D721Med (cell line): ENCODE data around the gene NARF.

Experiments used
- DNase-seq: peaks from one replicate; pipeline ENCODE4 v3.0.0; 2011; ENCODE audit warnings: low spot score; ENCODE audit not compliant: insufficient read length
- FAIRE-seq: peaks from 2 replicates; lab custom pipeline; 2011; peaks lifted over from hg19 to GRCh38; lab: Jason Lieb, UNC
- CTCF ChIP-seq: IDR thresholded peaks from 2 replicates; pipeline ENCODE4 v1.5.1; 2012; ENCODE audit warnings: mild to moderate bottlenecking, control low read depth; ENCODE audit not compliant: insufficient read depth; ENCODE audit errors: missing control alignments

The NARF gene

GRCh38 chr17:82489117-82489516, 30.6 kb downstream of the NARF start:
- DNase-seq = no peak
- TF ChIP-seq CTCF = no peak
- no peak for FAIRE-seq

- no peak for DNase-seq
- TF ChIP-seq CTCF = no peak
- no peak for FAIRE-seq
These were observed 31.4 kb downstream of the NARF start for GRCh38 chr17:82489851-82490511.

GRCh38 chr17:82490512-82491195, 32.1 kb downstream of the NARF start:
- DNase-seq = no peak
- no peak for FAIRE-seq
- no peak for TF ChIP-seq CTCF

GRCh38 chr17:82491196-82491530, 32.6 kb downstream of the NARF start:
- DNase-seq = no peak
- FAIRE-seq = no peak
- TF ChIP-seq CTCF = no peak

- TF ChIP-seq CTCF = no peak
- DNase-seq = no peak
- no peak for FAIRE-seq
These were observed 33.0 kb downstream of the NARF start for GRCh38 chr17:82491533-82491932.

GRCh38 chr17:82492643-82493225, 34.2 kb downstream of the NARF start:
- FAIRE-seq (no peak), DNase-seq (no peak)
- no peak for TF ChIP-seq CTCF
